ENCODE measurements around the gene ARHGEF7.
"Not testable (repeated sequence)": the region's sequence is repeated elsewhere in the genome, so short reads cannot be mapped to it uniquely, and the experiment has no call there.

The ARHGEF7 gene

GRCh38 chr13:111189516-111189915, 74.4 kb downstream of the ARHGEF7 start:
- not testable (repeated sequence) for DNase-seq (ENCODE audit: low read depth in 4 of 4, low spot score in 1 of 4)

- DNase-seq (ENCODE audit: low read depth in 4 of 4, low spot score in 1 of 4) = not testable (repeated sequence)
Observed at GRCh38 chr13:111193223-111193622, 78.1 kb downstream of the ARHGEF7 start.

- not testable (repeated sequence) for DNase-seq (ENCODE audit: low read depth in 4 of 4, low spot score in 1 of 4)
Observed at GRCh38 chr13:111194651-111195050, 79.5 kb downstream of the ARHGEF7 start.

GRCh38 chr13:111198732-111199378, 83.7 kb downstream of the ARHGEF7 start:
- not testable (repeated sequence) for DNase-seq (ENCODE audit: low read depth in 4 of 4, low spot score in 1 of 4)

GRCh38 chr13:111201304-111201940, 86.3 kb downstream of the ARHGEF7 start:
- DNase-seq (ENCODE audit: low read depth in 4 of 4, low spot score in 1 of 4) = no peak

- DNase-seq (ENCODE audit: low read depth in 4 of 4, low spot score in 1 of 4) = no peak
Observed at GRCh38 chr13:111202156-111202621, 87.1 kb downstream of the ARHGEF7 start.

- no peak for DNase-seq (ENCODE audit: low read depth in 4 of 4, low spot score in 1 of 4)
Observed at GRCh38 chr13:111202745-111203144, 87.6 kb downstream of the ARHGEF7 start.

- no peak for DNase-seq (ENCODE audit: low read depth in 4 of 4, low spot score in 1 of 4)
Observed at GRCh38 chr13:111203736-111204389, 88.8 kb downstream of the ARHGEF7 start.

GRCh38 chr13:111204438-111205177, 89.5 kb downstream of the ARHGEF7 start:
- DNase-seq (ENCODE audit: low read depth in 4 of 4, low spot score in 1 of 4) = no peak

GRCh38 chr13:111206148-111206547, 91.0 kb downstream of the ARHGEF7 start:
- no peak for DNase-seq (ENCODE audit: low read depth in 4 of 4, low spot score in 1 of 4)

- DNase-seq (ENCODE audit: low read depth in 4 of 4, low spot score in 1 of 4) = no peak
Observed at GRCh38 chr13:111209613-111210012, 94.5 kb downstream of the ARHGEF7 start.

GRCh38 chr13:111210091-111210490, 95.0 kb downstream of the ARHGEF7 start:
- no peak for DNase-seq (ENCODE audit: low read depth in 4 of 4, low spot score in 1 of 4)

GRCh38 chr13:111210544-111211469, 95.7 kb downstream of the ARHGEF7 start:
- DNase-seq (ENCODE audit: low read depth in 4 of 4, low spot score in 1 of 4) = no peak

GRCh38 chr13:111211789-111212516, 96.8 kb downstream of the ARHGEF7 start:
- no peak for DNase-seq (ENCODE audit: low read depth in 4 of 4, low spot score in 1 of 4)

- no peak for DNase-seq (ENCODE audit: low read depth in 4 of 4, low spot score in 1 of 4)
Observed at GRCh38 chr13:111212517-111212873, 97.4 kb downstream of the ARHGEF7 start.

GRCh38 chr13:111213964-111214726, 99.0 kb downstream of the ARHGEF7 start:
- DNase-seq (ENCODE audit: low read depth in 4 of 4, low spot score in 1 of 4) = no peak

- no peak for DNase-seq (ENCODE audit: low read depth in 4 of 4, low spot score in 1 of 4)
Observed at GRCh38 chr13:111215081-111216047, 100.3 kb downstream of the ARHGEF7 start.
